DMS79 treated with DMSO at 0.1 percent for 48 hours (cell line): ENCODE measurements around the gene GNPDA2.
"Not testable (repeated sequence)": the region's sequence is repeated elsewhere in the genome, so short reads cannot be mapped to it uniquely, and the experiment has no call there.

Source experiments
- DNase-seq: peaks from one replicate; lab custom pipeline; 2025; lab: John Stamatoyannopoulos, UW

Gene GNPDA2

GRCh38 chr4:44726038-44726871, at the start of gene GNPDA2:
GNPDA2 (minus strand) TSS chr4:44726556; CDS start chr4:44722207, 4,349 bp downstream.
- DNase-seq, result peak; percentile 53

GRCh38 chr4:44772340-44772739, 46.0 kb upstream of the GNPDA2 start:
- no peak for DNase-seq

- DNase-seq, result no peak
Measured at GRCh38 chr4:44771789-44772188, 45.4 kb upstream of the GNPDA2 start.

GRCh38 chr4:44766453-44766852, 40.1 kb upstream of the GNPDA2 start:
- DNase-seq, result no peak

- no peak for DNase-seq
Measured at GRCh38 chr4:44765116-44765515, 38.8 kb upstream of the GNPDA2 start.

- no peak for DNase-seq
Measured at GRCh38 chr4:44761306-44761705, 35.0 kb upstream of the GNPDA2 start.

GRCh38 chr4:44760142-44760898, 34.0 kb upstream of the GNPDA2 start:
- DNase-seq, result peak; percentile 3

- DNase-seq, result no peak
Measured at GRCh38 chr4:44756559-44756958, 30.2 kb upstream of the GNPDA2 start.

- no peak for DNase-seq
Measured at GRCh38 chr4:44740201-44740600, 13.8 kb upstream of the GNPDA2 start.

- no peak for DNase-seq
Measured at GRCh38 chr4:44738615-44739014, 12.3 kb upstream of the GNPDA2 start.

- DNase-seq, result no peak
Measured at GRCh38 chr4:44736900-44737299, 10.5 kb upstream of the GNPDA2 start.

- not testable (repeated sequence) for DNase-seq
Measured at GRCh38 chr4:44728694-44729093, 2.3 kb upstream of the GNPDA2 start.

GRCh38 chr4:44727471-44727870, 1.1 kb upstream of the GNPDA2 start:
- no peak for DNase-seq

GRCh38 chr4:44725726-44726037, 674 bp downstream of the GNPDA2 start:
- DNase-seq, result no peak

GRCh38 chr4:44725166-44725565, 1.2 kb downstream of the GNPDA2 start:
- DNase-seq, result no peak

GRCh38 chr4:44722001-44722400, 4.4 kb downstream of the GNPDA2 start:
- DNase-seq, result no peak

GRCh38 chr4:44720371-44720770, 6.0 kb downstream of the GNPDA2 start:
- DNase-seq, result no peak

- DNase-seq, result no peak
Measured at GRCh38 chr4:44716597-44716996, 9.8 kb downstream of the GNPDA2 start.

GRCh38 chr4:44713125-44713524, 13.2 kb downstream of the GNPDA2 start:
- no peak for DNase-seq

- DNase-seq, result no peak
Measured at GRCh38 chr4:44704673-44705072, 21.7 kb downstream of the GNPDA2 start.

- no peak for DNase-seq
Measured at GRCh38 chr4:44701037-44701436, 25.3 kb downstream of the GNPDA2 start.

GRCh38 chr4:44700427-44700826, 25.9 kb downstream of the GNPDA2 start:
- DNase-seq, result no peak

- no peak for DNase-seq
Measured at GRCh38 chr4:44684648-44685047, 41.7 kb downstream of the GNPDA2 start.
